Measurements from ENCODE around the gene CMTM4.
"Not testable (repeated sequence)": the region's sequence is repeated elsewhere in the genome, so short reads cannot be mapped to it uniquely, and the experiment has no call there.

Gene CMTM4

DNA sequence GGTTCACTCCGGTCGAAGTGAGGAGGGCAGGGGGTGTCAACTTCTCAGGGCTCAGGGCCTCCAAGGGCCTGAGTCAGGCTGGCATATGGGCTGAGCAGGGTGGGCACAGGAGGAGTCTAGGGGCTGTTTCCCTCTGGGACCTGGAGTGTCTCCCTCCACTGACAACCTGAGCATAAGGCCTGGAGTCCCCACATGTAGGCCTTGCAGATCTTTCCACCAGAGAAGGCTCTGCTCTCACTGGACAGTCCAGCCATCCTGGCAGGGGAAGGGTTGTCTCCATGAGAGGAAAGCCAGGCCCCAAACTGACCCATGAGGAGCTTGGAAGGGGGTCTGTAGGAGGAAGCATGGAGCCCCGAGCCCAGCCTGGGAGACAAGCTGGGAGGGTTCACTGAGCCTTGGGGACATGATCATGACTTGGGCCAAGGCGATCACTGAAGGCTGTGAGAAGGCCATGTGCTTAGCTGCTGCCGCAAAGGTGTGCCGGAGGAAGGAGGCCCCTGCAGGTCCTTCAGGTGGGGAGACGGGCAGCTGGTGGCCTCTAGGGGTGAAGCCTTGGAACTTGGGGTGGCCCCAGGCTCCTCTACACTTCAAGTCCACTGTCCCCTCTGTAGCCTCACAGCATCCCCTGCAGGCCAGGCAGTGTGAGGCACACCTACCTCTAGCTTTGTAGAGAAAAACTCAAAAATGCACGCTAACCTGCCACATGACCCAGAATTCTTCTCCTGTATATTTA is 107.4 kb downstream of the CMTM4 start:
- DNase-seq, result peak; percentile 63

DNA sequence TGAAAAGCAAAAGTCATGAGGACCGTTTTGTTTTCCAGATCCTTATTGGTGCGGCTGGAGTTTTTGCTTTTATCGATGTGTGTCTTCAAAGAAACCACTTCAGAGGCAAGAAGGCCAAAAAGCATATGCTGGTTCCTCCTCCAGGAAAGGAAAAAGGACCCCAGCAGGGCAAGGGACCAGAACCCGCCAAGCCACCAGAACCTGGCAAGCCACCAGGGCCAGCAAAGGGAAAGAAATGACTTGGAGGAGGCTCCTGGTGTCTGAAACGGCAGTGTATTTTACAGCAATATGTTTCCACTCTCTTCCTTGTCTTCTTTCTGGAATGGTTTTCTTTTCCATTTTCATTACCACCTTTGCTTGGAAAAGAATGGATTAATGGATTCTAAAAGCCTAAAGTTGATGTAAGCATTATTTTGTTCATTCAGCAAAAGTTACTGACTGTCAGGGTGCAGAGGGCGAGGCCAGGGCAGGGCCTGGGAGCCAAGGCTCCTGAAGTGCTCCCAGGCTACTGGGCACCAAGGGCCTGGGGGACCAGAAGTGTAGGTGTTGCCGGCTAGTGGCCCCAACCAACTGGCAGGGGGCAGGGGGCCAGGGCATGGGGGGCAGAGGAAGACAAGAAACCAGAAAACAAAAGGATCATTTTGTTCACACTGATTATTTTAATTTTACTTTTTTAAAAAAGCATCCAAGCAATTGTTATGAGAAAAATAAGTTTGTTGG is 108.5 kb downstream of the CMTM4 start:
- DNase-seq, result no peak

DNA sequence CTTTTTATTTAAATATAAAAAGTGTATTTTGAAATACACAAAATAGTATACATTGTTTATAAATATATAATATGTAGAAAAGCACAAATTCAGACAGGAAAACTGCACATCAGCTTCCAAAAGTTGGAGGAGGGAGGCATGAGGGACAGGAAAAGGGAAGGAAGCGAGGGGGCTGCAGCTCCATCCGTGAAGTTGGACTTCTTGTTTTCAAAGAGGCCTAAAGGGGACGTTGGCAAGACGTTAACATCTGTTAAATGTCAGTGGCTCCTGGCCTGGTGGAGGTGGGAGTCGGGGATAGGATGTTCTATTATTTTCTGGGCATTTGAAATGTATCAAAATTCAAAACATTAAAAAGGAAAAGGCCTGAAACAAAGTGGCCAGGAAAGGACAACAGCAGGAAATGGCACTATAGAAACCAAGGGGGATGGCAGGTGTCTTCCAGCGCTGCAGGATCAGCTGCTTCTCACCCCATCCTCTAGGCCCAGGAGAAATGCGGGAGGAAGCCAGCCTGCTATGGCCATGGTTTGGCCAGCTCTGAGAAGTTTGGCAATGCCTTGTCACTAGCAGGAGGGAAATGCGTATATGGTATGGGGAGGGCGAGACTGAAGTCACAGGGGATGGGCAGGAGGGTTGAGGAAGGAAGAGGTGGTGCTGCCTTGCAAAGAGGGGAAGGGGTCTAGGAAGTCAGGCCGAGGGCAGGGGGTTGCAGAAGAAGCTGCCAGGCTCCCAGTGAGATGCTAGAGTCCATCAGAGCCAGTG is 110.9 kb downstream of the CMTM4 start:
- DNase-seq, result no peak

DNA sequence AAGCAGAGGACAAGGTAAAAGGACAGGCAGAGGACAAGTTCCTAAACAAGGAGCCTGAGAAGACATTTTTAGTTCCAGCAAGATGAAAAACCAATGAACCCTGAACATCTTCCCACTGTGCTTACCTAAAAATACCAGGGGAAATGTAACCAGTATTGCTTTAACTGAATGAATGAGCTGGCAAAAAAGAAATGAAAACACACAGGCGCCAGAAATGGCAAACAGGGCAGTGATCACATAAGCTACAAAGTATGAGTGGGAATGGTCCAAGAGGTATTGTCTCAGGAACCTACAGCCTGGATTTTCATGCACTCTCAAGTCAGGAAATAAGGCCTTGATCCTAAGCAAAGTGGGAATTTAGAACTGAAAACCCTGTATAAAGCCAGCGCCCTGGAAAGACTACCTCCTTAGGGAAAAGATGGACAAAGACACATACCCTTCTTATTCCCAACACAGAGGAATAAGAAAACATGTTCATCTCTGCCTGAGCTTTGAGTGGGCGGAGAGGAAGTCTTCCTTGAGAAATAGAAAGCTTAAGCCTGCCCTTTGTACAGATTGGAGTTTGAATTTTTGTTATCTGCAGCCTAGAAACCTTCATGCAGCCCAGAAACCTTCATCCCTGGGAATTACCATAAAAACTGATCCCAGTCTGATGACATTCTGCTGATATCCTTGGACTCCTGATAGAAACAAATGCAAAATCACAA is 115.1 kb downstream of the CMTM4 start:
- DNase-seq, result no peak

DNA sequence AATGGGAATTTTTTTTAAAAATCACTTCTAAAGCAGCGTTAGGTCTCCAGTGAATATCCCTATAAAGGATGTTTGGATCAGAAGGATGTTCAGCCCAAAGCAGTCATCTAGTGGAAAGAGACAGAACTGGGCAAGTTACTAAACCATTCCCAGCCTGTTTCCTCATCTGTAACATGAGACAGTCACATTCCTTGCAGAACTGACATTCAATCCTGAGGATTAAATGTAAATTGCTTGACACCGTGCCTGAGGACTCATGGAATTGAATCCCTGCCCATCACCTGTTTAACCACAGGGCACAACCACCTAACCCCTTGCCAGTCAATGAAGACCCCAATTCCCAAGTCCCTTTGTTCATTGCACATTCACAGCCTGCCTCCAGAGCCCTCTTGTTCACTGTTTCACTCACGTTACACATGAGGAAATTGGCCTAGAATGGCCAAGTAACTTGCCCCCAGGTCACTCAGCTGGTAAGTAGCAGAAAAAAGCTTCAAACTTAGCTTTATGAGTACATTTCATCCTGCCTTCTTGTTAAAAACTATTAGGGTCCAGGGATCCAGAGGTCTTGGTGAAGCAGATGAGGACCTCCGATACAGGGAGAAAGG is 115.8 kb downstream of the CMTM4 start:
- no peak for DNase-seq

DNA sequence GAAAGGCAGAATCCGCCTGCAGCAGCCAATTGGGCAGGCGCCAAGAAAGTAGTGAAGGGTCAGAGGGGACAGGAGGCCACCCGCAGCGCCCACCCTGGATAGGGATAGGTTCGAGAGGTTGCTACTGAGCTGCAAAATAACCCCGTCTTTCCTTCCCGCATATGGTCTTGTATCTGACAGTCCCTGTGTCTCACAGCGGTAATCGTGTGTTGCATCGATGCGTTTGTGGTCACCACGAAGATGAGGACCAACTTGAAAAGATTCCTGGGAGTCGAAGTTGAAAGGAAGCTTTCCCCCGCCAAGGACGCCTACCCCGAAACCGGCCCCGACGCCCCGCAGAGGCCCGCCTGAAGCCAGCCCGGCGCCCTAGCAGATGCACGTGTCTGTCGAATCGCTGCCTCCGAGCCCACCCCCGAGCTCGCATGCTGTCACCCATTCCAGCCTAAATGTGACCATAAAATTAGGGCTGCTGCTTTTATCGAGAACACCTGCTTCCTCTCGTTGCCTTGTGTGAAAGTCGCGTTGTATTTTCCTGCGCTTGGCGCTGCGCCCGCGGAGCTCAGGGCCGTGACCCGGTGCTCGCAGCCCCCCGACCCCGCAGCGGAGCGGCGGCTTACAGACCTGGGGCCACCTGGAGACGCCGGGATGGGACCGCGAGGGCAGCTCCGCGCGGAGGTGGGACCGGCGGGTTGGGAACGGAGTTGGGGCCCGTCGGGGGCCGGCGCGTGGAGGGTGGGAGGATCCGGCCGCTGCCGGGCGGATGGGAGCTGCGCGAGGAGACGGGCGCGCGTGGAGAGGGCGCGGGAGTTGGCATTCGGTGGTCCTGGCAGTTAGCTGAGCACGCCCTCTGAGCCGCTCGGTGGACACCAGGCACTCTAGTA is 117.7 kb downstream of the CMTM4 start, which contains the start of gene CMTM2:
Gene CMTM2, plus strand, starts transcription at position 813 of the 881 bp plus-strand sequence. CDS start 145 bp downstream, outside the sequence.
- DNase-seq, result peak; percentile 8

DNA sequence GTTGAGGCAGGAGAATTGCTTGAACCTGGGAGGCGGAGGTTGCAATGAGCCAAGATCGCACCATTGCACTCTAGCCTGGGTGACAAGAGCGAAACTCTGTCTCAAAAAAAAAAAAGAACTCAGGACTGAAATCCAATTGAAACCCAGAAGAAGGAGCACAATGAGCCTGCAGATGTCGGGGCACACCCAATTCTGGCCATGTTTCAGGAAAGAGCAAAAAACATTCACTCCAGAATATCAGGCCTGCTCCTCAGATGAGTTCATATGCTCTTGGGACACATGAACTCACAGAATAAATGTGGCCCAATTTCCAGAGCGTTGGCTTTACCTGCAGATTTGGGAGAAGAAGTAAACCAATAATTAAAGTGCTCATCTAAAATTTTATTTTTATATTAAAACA is 120.2 kb downstream of the CMTM4 start:
- DNase-seq, result no peak

DNA sequence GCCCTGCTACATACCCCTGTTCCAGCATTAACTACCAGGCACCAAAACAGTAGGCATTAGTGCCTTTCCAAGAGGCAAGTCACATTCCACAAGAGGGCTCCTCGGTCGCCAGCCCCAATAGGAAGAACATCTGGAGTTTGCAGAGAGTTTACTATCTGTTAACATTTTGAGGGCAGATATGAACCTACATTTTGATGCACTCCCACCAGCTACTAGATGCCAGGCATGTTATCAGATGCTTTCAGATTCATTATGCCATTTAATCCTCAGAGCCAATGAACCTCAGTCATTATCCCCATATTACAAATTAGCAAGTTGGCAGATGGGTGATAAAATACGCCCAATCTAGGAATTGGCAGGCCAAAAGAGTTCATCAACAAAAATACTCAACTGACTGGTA is 121.5 kb downstream of the CMTM4 start:
- no peak for DNase-seq

DNA sequence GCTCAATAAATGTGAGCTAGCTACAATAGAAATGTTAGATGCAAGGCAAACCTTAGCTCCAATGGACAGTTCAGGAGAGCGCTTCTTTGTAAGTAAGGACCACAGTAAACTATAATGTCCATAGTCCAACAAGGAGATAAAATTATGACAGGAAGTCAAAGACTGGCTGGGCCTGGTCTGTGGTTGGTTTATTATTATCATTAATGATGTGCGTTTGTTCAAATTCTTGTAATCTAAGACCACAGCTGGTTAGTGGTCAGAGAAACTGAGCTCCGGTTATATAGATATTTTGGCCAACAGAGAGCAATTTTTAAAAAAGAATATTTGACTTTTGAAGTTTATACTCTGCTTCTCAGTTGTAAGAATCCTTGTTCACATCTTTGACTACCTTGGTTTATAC is 122.0 kb downstream of the CMTM4 start:
- DNase-seq, result no peak

DNA sequence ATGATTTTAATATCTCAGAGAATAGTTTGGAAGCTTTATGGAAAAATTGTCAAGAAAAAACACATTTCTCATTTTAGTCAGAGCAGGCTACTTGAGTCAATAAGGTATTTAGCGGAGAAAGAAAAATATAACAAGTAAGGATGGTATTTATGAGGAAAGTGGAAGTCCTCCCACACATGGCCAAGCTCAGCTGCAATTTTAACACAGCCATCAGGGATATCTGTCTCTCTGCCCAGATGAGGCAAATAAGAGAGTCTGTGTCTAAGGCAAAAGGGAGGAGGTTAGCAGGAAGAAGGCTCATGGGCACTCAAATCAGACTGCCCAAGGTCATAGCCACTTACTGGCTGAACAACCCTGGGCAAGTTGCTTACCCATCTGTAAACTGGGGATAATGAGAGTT is 122.5 kb downstream of the CMTM4 start:
- no peak for DNase-seq

DNA sequence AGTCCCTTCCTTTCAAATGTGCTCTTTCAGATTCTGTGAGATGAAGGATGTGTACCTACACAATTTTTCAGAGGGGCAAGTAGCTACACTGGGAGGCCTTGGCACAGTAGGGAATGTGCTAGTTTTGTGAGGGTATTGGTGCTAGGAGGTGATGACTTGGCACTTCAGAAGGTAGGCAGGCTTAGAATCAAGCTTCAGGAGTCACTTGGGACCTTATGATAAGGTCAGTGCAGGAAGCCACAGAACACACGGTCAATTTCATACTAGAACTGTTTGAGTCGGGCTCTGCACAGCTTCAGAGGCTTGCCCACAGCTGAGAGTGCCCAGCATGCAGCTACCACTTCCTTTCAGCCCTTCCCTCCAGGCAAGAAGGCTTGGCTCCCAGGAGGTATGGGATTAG is 124.2 kb downstream of the CMTM4 start:
- DNase-seq, result no peak

DNA sequence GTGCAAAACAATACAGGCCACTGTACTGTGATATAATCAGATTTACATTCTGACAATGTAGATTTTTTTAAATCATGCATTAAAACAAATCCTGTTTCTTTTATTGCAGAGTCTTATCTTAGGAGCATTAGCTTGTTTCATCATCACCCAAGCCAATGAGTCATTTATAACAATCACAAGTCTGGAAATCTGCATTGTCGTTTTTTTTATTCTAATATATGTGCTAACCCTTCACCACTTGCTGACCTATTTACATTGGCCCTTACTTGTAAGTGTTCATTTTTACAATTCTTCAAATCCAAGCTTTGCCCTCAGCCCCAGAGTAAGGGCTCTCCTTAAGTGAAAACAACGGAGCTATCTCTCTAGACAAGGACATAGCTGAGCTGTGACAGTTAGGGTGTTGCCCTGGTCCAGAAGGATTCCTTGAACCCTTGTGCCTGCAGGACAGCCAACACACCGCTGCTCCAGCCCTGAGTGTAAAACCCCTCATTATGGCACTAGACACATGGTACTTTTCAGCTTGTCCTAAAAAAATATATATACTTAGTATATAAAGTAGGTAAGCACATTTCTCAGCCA is 126.6 kb downstream of the CMTM4 start:
- DNase-seq, result no peak

DNA sequence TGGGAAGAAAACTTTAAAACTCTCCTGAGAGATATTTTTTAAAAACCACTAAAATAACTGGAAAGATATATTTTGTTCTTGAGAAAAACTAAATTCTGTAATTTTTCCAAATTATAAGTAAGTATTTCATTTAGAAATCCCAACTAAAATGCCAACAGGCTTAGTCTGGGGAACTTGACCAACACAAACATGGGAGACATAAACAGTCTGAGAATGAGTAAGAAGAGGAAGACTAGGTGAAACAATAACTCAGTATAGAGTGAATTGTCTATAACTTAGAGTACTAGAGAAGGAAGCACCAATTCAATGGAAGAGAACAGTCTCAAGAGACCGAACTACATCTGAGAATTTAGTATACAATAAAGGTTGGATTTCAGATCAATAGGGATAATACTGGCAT is 127.4 kb downstream of the CMTM4 start:
- DNase-seq, result no peak

DNA sequence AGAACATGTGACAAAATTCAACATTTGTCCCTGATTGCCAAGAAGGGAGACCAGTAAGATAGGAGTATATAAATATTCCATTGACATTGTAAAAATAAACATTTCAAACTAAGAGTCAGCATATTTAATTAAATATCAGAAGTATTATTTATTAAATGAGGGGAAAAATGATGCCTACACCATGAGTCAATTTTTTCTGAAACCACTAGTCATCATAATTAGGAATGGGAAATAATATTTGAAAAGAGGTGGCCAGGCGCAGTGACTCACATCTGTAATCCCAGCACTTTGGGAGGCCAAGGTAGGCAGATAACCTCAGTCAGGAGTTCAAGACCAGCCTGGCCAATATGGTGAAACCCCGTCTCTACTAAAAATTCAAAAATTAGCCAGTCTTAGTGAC is 128.2 kb downstream of the CMTM4 start:
- DNase-seq, result no peak

DNA sequence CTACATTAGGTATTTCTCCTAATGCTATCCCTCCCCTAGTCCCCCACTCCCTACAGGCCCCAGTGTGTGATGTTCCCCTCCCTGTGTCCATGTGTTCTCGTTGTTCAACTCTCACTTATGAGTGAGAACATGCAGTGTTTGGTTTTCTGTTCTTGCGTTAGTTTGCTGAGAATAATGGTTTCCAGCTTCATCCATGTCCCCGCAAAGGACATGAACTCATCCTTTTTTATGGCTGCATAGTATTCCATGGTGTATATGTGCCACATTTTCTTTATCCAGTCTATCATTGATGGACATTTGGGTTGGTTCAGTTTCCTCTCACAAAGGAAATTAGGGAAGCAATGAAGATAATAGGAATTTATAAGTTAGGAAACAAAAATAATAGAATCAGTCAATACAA is 129.3 kb downstream of the CMTM4 start:
- DNase-seq, result not testable (repeated sequence)

DNA sequence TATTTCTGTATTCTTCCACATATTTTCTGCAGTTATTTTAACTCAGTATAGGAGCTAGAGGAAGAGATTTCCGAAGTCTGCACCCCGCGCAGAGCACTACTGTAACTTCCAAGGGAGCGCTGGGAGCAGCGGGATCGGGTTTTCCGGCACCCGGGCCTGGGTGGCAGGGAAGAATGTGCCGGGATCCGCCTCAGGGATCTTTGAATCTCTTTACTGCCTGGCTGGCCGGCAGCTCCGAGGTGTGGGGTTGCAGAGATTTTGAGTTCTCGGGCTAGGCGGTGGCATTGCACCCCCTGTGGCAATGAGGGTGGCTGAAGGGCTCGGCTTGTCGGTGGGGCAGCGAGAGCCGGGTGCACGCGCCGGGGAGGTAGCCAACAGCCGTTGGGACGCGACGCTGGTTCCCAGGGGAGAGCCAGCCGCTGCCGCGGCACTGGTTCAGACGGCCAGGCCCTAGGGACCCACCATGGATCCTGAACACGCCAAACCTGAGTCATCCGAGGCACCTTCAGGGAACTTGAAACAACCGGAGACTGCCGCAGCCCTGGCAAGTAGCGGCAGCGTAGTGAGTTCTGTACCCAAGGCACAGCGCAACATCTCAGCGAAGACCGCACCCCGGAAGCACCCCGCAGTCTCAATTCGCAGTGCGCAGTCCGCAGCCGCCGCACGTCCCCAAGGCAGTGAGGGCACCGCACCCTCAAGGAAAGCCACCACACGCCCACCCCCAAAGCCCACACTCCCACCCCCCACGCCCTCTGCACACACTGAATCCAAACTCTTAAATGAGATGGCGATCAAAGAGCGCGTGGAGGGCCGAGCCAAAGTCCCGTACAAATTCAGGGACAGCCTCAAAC is 130.3 kb downstream of the CMTM4 start, which contains the start of gene CMTM1:
Gene CMTM1, plus strand, starts transcription at position 389 of the 851 bp plus-strand sequence. Its CDS starts 75 bp downstream, at position 464.
- DNase-seq, result no peak

All from activated CD4-positive, alpha-beta T cell treated with anti-CD3 and anti-CD28 coated beads, Interleukin-2, amount 50 U/mL, for 1 hour (primary cell).